Measurements from ENCODE around the gene RAP2B. TPM values are rescaled to one million over a fixed set of nuclear protein-coding genes. Genes with fewer than 3 reads are reported as not detected.

RAP2B gene
- polyA plus RNA-seq, 1 donor (not counting 4 experiments of a cell fraction or from before 2014, with no cell fraction given), result 20.1 TPM

DNA sequence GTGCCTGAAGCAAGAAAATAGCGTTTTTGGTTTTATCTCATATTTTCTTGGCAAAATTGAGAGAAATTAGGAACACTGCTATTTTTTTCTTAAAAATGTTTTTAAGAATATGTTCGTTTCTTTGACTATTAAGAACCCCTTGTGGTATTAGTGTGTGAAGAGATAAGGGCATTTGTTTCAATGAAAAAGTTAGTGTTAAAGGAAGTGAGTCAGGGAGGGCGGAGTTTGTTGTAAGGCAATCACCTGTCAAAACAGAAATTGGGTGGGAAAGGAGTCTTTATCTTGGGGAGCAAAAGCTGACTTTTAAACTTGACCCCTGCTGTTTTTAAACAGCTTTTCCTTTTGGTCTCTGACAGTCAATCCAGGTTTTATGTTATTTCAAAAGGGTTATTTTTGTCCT, 4.2 kb downstream of the RAP2B start:
- Histone ChIP-seq H3K9me3 (ENCODE audit: control insufficient read depth, low read depth, low read length) (no peaks in the 10 kb centered on the region), H3K9me1 (ENCODE audit: control insufficient read depth, extremely low read depth, insufficient read depth, low read length) (no peaks in the 10 kb centered on the region), H3K4me3 (ENCODE audit: control insufficient read depth in 2 of 3, extremely low read depth in 1 of 3, insufficient read depth in 2 of 3, low read depth in 1 of 3, low read length in 3 of 3) (peak overlapping the region; percentile 87 to 97 (median 90)), H3K4me2 (ENCODE audit: control insufficient read depth, extremely low read depth, insufficient read depth, low read depth, low read length) (peak overlapping the region; percentile 88), H4K20me1 (ENCODE audit: control insufficient read depth, extremely low read depth, insufficient read depth, low read length) (peaks cover 24% of the 10 kb centered on the region), H3K27ac (ENCODE audit: control insufficient read depth, insufficient read depth, low read length) (peak overlapping the region; percentile 94), H2AFZ (ENCODE audit: control insufficient read depth, low read length) (no peak overlapping the region), H3K36me3 (ENCODE audit: control insufficient read depth in 2 of 2, extremely low read depth in 1 of 2, insufficient read depth in 2 of 2, low read length in 2 of 2) (peaks cover 4 to 17% of the 10 kb centered on the region in 2 experiments), H3K27me3 (ENCODE audit: control insufficient read depth, extremely low read depth, insufficient read depth, low read length) (no peaks in the 10 kb centered on the region), H3K79me2 (ENCODE audit: control insufficient read depth, insufficient read depth, low read length) (peaks cover 77% of the 10 kb centered on the region), H3K4me1 (ENCODE audit: control insufficient read depth, extremely low read depth, insufficient read depth, low read length) (peaks cover 19% of the 10 kb centered on the region), H3K9ac (ENCODE audit: control insufficient read depth, extremely low read depth, insufficient read depth, low read length) (peak overlapping the region; percentile 93)
- dilution Hi-C loops (cut with MboI; ENCODE audit: extremely low pct_ligation_motif_present, low sequenced_read_pairs), result no loop called here
- DNase-seq (ENCODE audit: low read depth, low spot score) (no peak), FAIRE-seq (no peak)
- TF ChIP-seq EZH2 (IDR thresholded peaks at IDR 0.05; ENCODE audit: low read length), result no peak
- TF ChIP-seq, protein P1, sequence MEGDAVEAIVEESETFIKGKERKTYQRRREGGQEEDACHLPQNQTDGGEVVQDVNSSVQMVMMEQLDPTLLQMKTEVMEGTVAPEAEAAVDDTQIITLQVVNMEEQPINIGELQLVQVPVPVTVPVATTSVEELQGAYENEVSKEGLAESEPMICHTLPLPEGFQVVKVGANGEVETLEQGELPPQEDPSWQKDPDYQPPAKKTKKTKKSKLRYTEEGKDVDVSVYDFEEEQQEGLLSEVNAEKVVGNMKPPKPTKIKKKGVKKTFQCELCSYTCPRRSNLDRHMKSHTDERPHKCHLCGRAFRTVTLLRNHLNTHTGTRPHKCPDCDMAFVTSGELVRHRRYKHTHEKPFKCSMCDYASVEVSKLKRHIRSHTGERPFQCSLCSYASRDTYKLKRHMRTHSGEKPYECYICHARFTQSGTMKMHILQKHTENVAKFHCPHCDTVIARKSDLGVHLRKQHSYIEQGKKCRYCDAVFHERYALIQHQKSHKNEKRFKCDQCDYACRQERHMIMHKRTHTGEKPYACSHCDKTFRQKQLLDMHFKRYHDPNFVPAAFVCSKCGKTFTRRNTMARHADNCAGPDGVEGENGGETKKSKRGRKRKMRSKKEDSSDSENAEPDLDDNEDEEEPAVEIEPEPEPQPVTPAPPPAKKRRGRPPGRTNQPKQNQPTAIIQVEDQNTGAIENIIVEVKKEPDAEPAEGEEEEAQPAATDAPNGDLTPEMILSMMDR (optimal IDR thresholded peaks at IDR 0.05 in 1 of 3, IDR thresholded peaks at IDR 0.05 in 1 of 3, conservative IDR thresholded peaks at IDR 0.05 in 1 of 3; ENCODE audit: extremely low read depth in 1 of 3, insufficient read depth in 2 of 3, low read length in 3 of 3), result no peak

DNA sequence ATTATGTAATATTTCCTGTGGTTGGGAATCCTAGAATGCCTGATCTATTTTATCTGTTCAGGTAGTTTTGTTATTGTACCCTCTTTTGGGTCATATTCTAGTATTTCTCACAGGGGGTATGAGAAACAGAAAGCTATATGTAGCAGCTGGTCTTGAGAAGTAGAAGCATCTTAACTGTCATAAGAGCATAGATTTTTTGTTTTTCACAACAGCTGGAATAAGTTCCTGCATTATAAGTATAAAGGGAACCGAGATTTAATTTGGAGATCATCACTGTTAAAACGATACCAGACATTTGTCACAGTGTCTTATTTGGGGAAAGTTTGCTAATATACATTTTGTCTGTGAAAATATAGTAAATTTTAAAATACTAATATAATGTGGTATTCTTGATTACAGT, 4.8 kb downstream of the RAP2B start:
- peaks cover 24% of the 10 kb centered on the region for H4K20me1 ChIP-seq (ENCODE audit: control insufficient read depth, extremely low read depth, insufficient read depth, low read length)

More for the DNA sequence above, 4.8 kb downstream of the RAP2B start:
- H3K4me3 ChIP-seq (ENCODE audit: control insufficient read depth in 2 of 3, extremely low read depth in 1 of 3, insufficient read depth in 2 of 3, low read depth in 1 of 3, low read length in 3 of 3), result peak overlapping the region; percentile 87 to 97 (median 90)
- H3K9me1 ChIP-seq (ENCODE audit: control insufficient read depth, extremely low read depth, insufficient read depth, low read length), result no peaks in the 10 kb centered on the region
- peaks cover 77% of the 10 kb centered on the region for H3K79me2 ChIP-seq (ENCODE audit: control insufficient read depth, insufficient read depth, low read length)
- H3K27ac ChIP-seq (ENCODE audit: control insufficient read depth, insufficient read depth, low read length), result peak overlapping the region; percentile 94
- no peak overlapping the region for H2AFZ ChIP-seq (ENCODE audit: control insufficient read depth, low read length)
- H3K9me3 ChIP-seq (ENCODE audit: control insufficient read depth, low read depth, low read length), result no peaks in the 10 kb centered on the region
- TF ChIP-seq, protein P1 (optimal IDR thresholded peaks at IDR 0.05 in 1 of 3, IDR thresholded peaks at IDR 0.05 in 1 of 3, conservative IDR thresholded peaks at IDR 0.05 in 1 of 3; ENCODE audit: extremely low read depth in 1 of 3, insufficient read depth in 2 of 3, low read length in 3 of 3), result no peak
- TF ChIP-seq EZH2 (IDR thresholded peaks at IDR 0.05; ENCODE audit: low read length), result no peak
- H3K4me1 ChIP-seq (ENCODE audit: control insufficient read depth, extremely low read depth, insufficient read depth, low read length), result peaks cover 19% of the 10 kb centered on the region
- H3K36me3 ChIP-seq (ENCODE audit: control insufficient read depth in 2 of 2, extremely low read depth in 1 of 2, insufficient read depth in 2 of 2, low read length in 2 of 2), result peaks cover 4 to 17% of the 10 kb centered on the region in 2 experiments
- DNase-seq (ENCODE audit: low read depth, low spot score) (no peak), FAIRE-seq (no peak)
- peak overlapping the region; percentile 88 for H3K4me2 ChIP-seq (ENCODE audit: control insufficient read depth, extremely low read depth, insufficient read depth, low read depth, low read length)
- no peaks in the 10 kb centered on the region for H3K27me3 ChIP-seq (ENCODE audit: control insufficient read depth, extremely low read depth, insufficient read depth, low read length)
- no peak overlapping the region for H3K9ac ChIP-seq (ENCODE audit: control insufficient read depth, extremely low read depth, insufficient read depth, low read length)
- dilution Hi-C loops (cut with MboI; ENCODE audit: extremely low pct_ligation_motif_present, low sequenced_read_pairs), result no loop called here

Data from keratinocyte (primary cell).